GM19025 (cell line): ENCODE data around the gene PDE4B.

Experiments
- ATAC-seq: cut with Tn5 transposase; IDR thresholded peaks from one replicate; pipeline ENCODE4 v1.9.1; 2021; ENCODE audit warnings: mild to moderate bottlenecking, low read depth, moderate library complexity; ENCODE audit not compliant: unreplicated experiment

The PDE4B gene

DNA sequence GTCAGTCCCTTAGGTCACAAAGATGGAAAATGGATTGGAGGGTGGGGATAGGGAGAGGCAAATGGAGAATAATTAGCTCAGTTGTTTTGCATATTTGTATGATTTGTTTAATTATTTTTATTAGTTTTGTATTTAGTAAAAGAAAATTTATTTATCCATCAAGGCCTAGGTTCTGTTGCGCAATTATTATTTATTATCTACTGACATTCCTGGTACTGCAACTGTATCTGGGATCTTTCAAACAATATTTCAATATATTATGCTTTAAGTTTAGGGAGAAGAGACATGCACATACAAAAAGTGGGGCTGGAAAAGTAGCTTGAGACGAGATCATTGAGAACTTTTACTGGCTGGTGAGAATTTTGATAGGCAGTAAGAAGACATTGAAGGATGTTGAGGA lies 424.9 kb downstream of the PDE4B start:
- no peak for ATAC-seq

DNA sequence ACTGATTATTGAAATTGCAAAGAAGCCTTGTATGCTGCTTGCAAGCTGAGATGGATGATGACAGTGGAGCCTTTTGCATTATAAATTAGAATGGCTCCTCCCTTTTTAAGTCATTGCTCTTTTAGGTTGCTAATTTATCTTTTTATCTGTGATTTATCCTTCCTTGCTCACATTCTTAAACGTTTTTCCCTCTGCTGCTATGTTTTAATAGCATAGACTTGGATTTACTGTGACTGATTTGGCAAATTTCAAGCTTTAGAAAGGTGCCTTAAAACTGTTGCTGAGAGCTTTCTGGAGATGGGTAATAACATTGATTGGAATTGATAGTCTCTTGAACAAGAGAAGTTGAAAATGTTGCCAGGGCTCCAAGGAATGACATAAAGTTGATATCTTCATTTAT lies 427.8 kb downstream of the PDE4B start:
- no peak for ATAC-seq

GRCh38 chr1:66223681-66224080 lies 431.0 kb downstream of the PDE4B start:
- no peak for ATAC-seq

- no peak for ATAC-seq
Measured at GRCh38 chr1:66226985-66227384, 434.3 kb downstream of the PDE4B start.

GRCh38 chr1:66227966-66228365 lies 435.3 kb downstream of the PDE4B start:
- no peak for ATAC-seq

DNA sequence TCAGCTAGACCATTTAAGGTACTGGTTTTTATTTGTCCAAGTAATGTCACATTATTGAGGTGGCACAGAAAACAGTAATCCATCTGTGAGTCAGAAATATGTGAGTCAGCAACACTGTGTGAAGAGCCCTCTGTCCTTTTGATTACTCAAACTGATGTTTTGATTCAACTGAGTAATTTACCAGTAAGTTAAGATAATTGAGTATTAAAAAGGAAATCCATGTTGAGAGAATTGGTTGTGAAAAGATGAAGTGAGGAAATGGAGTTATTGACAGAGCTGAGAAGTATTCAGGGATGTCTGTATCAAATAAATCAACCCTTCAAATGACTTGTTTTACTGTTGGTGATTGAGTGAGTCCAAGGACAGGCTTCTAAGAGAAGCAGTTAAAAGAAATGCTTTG lies 438.5 kb downstream of the PDE4B start:
- ATAC-seq, result no peak

DNA sequence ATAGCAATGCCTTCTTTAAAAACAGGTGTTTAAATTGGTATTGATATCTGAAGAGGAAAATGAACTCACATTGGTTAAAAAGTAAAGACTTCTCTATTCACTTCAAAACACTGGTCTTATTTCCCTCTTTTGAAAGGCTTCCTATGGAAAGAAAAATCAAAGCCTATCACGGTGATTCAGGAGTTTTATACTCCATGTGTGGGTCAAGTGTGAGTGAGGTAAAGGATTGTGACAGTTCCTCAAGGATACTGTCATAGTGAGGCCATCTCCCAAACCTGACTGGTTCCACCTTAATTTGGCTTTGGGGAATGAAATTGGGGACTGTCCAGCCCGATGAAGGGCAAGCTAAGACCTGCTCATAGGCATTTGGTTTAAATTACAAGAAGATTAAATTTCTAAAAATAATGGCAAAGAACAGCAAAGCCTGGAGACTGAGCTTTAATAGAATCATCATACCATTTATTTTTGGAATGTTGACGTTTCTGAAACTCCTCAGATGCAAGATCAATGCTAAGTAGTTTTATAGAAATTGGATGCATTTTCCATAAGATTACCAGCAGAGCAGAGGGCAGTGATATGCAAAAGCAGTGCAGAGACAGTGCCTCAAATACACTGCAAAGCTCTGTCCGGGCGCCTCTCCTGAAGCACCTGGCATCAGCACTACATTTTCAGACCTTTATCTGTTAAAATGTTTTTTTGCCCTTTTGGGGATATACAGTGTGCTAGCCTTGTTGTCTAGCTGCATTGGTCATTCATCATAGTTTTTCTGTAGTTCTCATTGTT lies 439.2 kb downstream of the PDE4B start:
- no peak for ATAC-seq

DNA sequence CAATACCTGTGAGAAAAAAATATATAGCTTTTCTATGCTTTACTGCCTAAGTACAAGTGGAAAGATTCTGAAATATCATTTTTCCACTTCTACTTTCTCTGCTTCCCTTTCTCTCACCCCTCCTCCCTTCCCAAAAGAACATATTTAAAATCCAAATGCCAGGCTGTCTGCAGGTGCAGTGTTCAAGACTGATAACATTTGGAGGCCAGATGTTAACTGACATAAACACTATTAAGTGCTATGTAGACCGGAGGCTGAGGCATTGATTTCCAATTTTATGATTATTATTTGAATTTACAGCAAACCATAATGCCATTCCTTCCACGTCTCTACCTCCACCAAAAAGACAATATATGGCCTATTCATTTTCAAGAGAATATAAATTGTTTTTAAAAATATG lies 444.3 kb downstream of the PDE4B start:
- no peak for ATAC-seq

DNA sequence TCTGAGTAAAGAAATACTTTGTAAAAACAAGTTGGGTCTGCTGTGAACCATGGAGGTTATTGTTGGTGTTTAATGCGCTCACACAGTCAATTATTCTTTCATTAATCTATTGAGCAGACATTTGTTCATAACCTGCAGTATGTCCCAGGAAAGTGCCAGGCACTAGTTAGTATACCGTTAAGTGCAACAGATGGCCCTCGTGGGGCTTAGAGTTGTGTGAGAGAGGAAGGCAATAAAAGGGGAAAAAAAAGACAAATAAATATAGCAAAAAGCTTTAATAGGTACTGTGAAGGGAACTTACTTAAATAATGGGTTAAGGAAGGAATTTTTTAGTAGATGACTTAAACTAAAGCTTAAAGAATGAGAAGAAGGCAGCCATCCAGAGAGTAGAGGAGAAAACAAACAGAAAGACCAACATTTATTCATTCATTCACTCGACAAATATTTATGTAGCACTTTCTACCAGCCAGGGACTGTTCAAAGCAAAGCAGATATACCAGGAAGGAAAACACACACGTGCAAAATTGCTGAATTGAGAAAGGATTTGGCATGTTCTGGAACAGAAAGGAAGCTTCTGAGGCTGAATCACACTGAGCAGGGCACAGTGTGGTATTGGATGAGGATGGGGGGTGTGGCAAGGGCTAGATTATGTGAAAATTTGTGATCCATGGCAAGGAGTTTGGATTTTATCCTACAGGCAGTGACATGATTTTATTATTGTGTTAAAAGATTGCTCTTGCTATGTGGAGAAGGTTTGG lies 445.2 kb downstream of the PDE4B start:
- ATAC-seq, result no peak

- no peak for ATAC-seq
Measured at GRCh38 chr1:66239834-66240233, 447.1 kb downstream of the PDE4B start.

GRCh38 chr1:66240491-66241484 lies 448.1 kb downstream of the PDE4B start:
- ATAC-seq, result no peak

DNA sequence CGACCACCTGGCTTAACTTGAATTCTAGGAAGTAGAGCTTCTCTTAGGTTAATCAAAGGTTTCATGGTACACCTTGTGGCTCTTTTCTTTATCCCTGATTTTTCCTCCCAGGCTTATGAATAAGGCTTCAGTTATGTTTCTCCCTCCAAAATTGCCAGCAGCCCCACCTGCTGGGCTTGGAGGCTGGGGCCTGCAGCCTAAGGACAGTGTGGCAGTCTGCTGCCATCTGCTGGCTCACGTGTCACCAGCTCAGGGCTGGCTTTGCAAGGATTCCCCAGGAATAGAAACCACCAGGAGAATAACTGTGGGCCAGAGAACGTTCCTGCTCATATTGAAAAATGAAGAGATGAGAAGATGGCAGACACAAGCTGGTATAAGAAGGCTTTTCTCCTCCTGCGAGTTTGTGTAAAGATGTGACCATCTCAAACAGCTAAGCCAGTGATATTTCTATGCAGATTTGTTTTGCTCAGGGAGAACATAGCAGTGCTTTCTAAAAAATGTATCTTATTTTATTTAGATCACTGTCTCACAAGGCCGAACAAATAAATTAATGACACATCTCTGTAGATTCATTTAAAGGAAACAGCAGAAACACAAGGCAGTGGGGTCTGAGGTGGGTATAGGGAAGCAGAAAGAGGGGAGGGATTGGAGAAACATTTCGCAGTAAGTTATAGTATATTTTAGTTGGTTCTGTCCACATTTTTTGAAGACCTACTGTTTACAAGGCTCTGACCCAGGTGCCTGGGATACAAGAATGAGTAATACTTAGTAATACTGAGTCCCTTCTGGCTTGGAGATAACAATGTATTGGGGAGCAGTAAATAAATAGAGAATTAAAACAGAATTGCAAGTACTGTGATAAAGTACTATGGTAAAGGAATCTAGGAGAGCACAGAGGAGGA lies 450.2 kb downstream of the PDE4B start:
- ATAC-seq, result peak; percentile 52

DNA sequence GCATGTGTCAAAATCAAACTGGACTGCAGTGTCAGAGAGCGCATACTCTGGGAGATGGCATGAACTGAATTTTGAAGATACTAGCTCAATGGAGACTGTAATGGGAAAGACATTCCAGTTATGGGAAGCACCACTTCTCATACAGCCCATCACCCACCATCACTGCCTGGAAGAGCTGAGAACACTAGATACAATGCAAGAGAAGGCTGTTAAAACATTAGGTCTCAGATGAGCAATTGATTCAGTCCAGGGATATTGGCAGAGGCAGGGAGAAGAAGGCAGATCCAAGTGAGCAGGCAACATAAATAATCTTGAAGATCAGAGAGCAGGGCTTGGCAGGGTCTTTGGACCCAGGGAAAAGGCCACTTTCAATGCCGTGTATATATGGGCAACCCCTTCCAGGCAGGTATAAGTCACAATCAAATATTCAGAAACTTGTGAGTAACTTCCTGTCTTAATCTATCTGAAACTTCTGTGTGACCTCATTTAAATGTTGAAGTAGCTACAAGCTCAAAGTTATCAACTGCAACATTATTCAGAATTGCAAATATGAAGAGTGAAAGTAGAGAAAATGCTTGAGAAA lies 450.9 kb downstream of the PDE4B start:
- ATAC-seq, result no peak

DNA sequence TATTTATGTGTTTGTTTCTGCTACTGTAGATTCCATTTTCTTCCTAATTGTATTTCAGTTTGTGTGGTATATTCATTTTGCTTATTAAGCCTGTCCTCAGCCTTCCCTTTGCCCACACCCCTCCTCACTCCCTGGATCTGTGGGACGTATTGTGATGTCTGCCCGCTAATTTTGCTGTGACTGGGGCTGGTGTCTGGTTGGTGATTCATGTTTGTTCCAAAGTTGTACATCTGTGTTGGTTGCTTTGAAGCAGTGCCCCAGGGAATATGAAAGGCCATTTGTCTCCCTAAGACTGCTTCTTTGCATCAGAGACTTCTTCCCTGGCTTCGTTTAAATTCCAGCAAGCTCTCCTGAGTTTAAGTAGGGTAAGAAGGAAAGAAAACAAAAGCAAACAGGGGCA lies 451.7 kb downstream of the PDE4B start:
- no peak for ATAC-seq

GRCh38 chr1:66245691-66246090 lies 453.0 kb downstream of the PDE4B start:
- no peak for ATAC-seq

DNA sequence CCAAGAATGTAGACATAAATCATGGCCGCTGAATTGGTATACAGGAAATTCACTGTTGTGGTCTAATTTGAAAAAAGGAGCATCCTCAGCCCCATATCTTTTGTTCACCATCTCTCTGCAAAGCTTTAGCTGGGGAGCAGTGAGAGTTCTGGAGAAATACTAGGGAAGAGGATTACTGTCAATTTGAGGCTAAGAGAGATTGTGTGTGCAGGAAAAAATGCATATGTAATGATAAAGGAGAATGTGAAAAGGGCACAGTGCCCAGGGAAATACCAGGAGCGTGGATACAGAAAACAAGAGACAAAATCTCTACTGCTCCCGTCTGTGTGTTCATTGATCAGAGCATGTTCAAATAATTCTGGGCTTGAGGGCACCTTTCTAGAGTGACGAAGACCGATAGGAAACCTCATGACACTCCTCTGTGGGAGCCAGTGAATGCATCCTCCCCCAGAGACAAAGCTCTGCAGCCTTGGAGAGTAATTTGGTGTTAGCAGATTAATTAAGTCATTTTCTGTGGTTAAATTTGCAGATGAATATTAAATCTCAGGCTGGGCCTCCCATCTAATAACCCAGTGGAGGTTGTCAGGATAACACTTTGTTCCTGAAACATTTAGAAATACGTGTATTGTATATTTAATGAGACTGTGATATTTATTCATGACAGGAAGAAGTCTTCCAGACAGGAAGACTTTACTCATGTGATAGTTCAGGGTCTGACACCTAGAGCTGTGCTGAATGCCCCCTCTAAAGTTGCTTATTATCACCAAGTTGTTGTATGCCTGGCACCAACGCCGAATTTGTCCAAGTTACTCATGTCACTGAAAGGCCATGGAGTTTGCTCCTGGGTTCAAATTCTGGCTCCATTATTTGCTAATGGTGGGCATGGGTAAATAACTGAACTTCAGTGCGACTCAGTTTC lies 453.9 kb downstream of the PDE4B start:
- no peak for ATAC-seq

DNA sequence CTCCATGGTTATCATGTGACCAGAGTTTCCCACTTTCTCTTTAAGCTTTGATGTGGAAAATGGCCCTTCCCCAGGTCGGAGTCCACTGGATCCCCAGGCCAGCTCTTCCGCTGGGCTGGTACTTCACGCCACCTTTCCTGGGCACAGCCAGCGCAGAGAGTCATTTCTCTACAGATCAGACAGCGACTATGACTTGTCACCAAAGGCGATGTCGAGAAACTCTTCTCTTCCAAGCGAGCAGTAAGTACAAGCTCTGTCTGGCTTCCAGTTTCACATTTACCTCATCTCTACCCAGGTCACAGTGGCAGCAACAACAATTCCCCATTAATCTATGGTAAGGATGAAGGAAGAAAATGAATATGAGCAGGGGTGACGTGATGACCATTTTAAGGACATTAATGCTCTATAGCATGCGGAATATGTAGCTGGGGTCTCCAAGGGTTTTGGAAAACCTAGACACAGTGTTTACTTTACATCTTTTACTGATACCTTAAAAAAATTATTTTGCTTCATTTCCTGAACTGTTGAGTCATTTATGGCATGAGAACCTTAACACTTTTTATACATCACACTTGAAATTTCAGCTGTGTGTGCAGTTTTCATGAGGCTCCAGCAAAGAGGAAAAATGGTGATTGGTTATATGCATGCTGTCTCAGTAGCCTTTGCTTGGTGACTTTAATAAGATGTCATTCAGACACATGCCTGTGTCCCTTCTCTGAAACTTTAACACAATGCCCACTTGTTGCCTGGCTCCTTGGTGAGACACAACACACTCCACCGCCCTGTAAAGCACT lies 454.9 kb downstream of the PDE4B start:
- ATAC-seq, result peak; percentile 74

- ATAC-seq, result no peak
Measured at GRCh38 chr1:66248257-66248656, 455.6 kb downstream of the PDE4B start.
